Uterus (tissue), 2 donors: ENCODE measurements around the gene GALNTL6.

ENCODE experiments used
- CTCF ChIP-seq, 4 experiments: fragments of 200-600 bp in 2 of 4; fragments of 450-650 bp in 2 of 4; sonication (generic) in 2 of 4; IDR thresholded peaks; one replicate each; pipeline ENCODE4 v1.5.1; 2016 to 2019; ENCODE audit warnings: antibody characterized with exemption in 4 of 4, mild to moderate bottlenecking in 2 of 4, moderate library complexity in 1 of 4
- POLR2A ChIP-seq, 2 donors: fragments of 450-650 bp; IDR thresholded peaks; one replicate each; pipeline ENCODE4 v1.6.1; 2016; ENCODE audit warnings: antibody characterized with exemption in 2 of 2, mild to moderate bottlenecking in 1 of 2, moderate library complexity in 1 of 2

- TF ChIP-seq CTCF (IDR thresholded peaks at IDR 0.05) (no peak), POLR2A (IDR thresholded peaks at IDR 0.05) (no peak)
These were observed 116.3 kb downstream of the GALNTL6 start for GRCh38 chr4:171929477-171929876.
